GM18507 (cell line): ENCODE measurements around the gene HOXB4.

Experiments
- DNase-seq: peaks from one replicate; pipeline ENCODE4 v3.0.0; 2011; ENCODE audit warnings: low read depth; ENCODE audit not compliant: insufficient read length; ENCODE audit errors: extremely low spot score
- FAIRE-seq: peaks from 2 replicates; lab custom pipeline; 2011; peaks lifted over from hg19 to GRCh38; lab: Jason Lieb, UNC

HOXB4 gene

GRCh38 chr17:48592057-48592514 lies 13.9 kb upstream of the HOXB4 start:
- DNase-seq = no peak
- FAIRE-seq = no peak

- no peak for FAIRE-seq
- DNase-seq = no peak
Measured at GRCh38 chr17:48591255-48592056, 13.3 kb upstream of the HOXB4 start.

- DNase-seq = no peak
Measured at GRCh38 chr17:48590607-48591161, 12.5 kb upstream of the HOXB4 start.

GRCh38 chr17:48589831-48590606 lies 11.9 kb upstream of the HOXB4 start, which contains the start of gene HOXB3:
Gene HOXB3, minus strand, starts transcription at chr17:48590241. Its CDS starts 37,767 bp downstream, at chr17:48552474.
- FAIRE-seq (no peak), DNase-seq (no peak)

More at GRCh38 chr17:48590607-48591161, 12.5 kb upstream of the HOXB4 start:
- no peak for FAIRE-seq

- FAIRE-seq = no peak
- DNase-seq = no peak
Measured at GRCh38 chr17:48589060-48589830, 11.1 kb upstream of the HOXB4 start.

GRCh38 chr17:48588528-48588927 lies 10.4 kb upstream of the HOXB4 start:
- FAIRE-seq (no peak), DNase-seq (no peak)

GRCh38 chr17:48588074-48588415 lies 9.9 kb upstream of the HOXB4 start:
- DNase-seq = no peak
- FAIRE-seq = no peak

GRCh38 chr17:48587276-48588073 lies 9.3 kb upstream of the HOXB4 start:
- FAIRE-seq = no peak
- DNase-seq = no peak

GRCh38 chr17:48586355-48587258 lies 8.5 kb upstream of the HOXB4 start:
- FAIRE-seq = no peak
- no peak for DNase-seq

- DNase-seq (no peak), FAIRE-seq (no peak)
Measured at GRCh38 chr17:48584223-48584741, 6.1 kb upstream of the HOXB4 start.

GRCh38 chr17:48583708-48584222 lies 5.6 kb upstream of the HOXB4 start:
- no peak for DNase-seq
- FAIRE-seq = no peak

- DNase-seq (no peak), FAIRE-seq (no peak)
Measured at GRCh38 chr17:48582750-48583069, 4.6 kb upstream of the HOXB4 start.

- FAIRE-seq (peak; percentile 56), DNase-seq (no peak)
Measured at GRCh38 chr17:48579760-48580554, 1.8 kb upstream of the HOXB4 start.

- DNase-seq (no peak), FAIRE-seq (no peak)
Measured at GRCh38 chr17:48579471-48579759, 1.3 kb upstream of the HOXB4 start.

GRCh38 chr17:48578616-48579470 lies 693 bp upstream of the HOXB4 start:
- FAIRE-seq (peak; percentile 71), DNase-seq (no peak)

- peak; percentile 26 for FAIRE-seq
Measured at GRCh38 chr17:48577330-48577945, 712 bp downstream of the HOXB4 start.

More at GRCh38 chr17:48577330-48577945, 712 bp downstream of the HOXB4 start:
- no peak for DNase-seq
